Activated CD4-positive, CD25-positive, alpha-beta regulatory T cell treated with anti-CD3 and anti-CD28 coated beads, Interleukin-2, amount 50 U/mL, for 16 hours (primary cell): ENCODE measurements around the gene CLECL1.
"Not testable (repeated sequence)": the region's sequence is repeated elsewhere in the genome, so short reads cannot be mapped to it uniquely, and the experiment has no call there.

Source experiments
- DNase-seq: peaks from one replicate; pipeline ENCODE4 v3.0.0-alpha.2; 2020; ENCODE audit warnings: low read depth, low spot score

The CLECL1 gene

DNA sequence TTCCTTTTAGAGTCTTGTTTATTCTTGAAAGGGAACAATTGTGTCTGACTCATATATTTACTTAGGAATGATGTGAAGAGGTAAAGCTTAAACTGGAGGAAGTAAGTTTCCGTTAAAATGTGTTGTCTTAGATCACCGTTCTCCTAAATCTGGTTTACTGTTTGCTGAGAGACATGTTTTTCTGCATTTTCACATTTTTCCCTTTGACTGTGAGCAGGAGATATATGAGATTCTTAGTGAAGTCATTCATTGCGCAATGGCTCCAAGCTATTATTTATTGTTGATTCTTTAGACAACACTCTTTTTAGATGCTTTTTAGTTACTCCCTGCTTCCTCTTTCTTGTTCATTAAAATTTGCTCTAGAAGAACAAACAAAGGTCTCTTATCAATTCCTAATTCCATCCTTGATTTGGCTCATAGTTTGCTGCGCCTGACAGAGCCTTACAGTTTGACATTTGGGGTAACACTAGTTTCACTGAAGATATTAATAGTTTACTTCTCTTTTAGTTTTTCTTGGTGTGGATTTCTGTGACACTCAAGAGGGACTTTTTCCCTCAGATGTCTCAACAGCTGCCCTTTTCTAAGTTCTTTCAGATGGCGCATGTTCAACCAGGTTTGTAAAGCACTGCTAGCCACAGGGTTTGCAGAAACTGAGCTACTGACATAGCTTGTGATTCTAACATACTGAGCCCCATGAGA, 11.4 kb downstream of the CLECL1 start:
- DNase-seq, result no peak

DNA sequence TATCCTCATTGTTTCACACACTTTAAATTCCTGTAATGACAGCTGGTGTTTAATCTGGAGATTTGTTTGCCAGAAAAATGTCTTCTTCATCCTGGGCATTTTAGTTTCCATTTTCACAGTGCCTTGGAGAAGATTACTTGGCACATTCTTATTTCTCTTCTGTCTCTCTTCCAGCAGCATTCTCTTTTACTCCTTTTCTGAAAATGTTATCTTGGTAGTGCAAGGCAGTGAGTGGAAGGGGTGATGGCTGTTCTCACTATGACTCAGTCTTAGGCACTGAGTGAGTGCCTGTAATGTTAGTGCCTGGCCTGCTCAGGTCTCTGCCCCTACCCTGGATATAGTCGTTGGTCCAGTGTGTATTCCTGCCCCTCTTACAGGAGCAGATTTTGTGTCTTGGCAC, 13.1 kb downstream of the CLECL1 start:
- DNase-seq, result no peak

DNA sequence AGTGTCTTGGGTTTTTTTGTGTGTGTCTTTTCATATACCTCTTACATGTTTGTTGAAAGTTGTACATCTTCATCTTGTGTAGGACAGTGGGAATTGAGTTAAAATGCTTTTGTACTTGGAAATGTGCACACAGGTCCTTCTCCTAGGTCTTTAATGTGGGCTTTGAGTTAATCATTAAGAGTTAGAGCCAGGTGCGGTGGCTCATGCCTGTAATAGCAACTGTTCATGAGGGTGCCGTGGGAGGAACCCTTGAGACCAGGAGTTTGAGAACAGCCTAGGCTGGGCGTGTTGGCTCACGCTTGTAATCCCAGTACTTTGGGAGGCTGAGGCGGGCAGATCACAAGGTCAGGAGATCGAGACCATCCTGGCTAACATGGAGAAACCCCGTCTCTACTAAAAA, 13.9 kb downstream of the CLECL1 start:
- DNase-seq, result no peak

DNA sequence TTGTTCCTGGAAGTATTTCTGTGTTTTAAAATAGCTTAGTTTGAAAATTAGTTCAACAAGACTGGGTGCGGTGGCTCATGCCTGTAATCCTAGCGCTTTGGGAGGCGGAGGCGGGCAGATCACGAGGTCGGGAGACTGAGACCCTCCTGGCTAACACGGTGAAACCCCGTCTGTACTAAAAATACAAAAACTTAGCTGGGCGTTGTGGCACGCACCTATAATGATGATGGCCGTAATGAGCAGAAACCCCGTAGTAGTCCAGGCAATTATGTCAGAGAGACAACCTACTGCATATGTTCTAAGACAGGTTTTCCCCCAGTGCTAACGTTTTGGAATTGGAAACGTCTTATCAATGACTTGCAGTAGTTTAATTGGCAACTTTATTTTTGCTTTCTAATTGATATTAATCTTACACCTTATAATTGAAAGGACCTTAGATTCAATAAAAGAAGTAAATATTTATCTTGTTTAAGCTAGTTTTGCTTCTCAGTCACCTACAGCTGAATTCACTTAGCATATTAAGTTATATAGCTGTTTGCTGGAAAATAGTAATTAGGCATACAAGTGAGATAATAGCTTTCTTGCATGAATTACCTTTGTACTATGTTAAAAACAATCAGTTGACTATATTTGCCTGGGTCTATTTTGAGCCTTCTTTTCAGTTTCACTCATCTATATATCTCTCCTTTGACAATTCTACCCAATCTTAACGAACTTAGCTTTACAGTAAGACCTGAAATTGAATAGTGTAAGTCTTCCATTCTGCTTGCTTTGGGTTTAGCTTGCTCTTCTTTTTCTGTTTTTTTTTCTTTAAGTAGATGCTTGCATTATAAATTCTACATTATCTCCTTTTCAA, 15.6 kb downstream of the CLECL1 start:
- DNase-seq, result no peak

DNA sequence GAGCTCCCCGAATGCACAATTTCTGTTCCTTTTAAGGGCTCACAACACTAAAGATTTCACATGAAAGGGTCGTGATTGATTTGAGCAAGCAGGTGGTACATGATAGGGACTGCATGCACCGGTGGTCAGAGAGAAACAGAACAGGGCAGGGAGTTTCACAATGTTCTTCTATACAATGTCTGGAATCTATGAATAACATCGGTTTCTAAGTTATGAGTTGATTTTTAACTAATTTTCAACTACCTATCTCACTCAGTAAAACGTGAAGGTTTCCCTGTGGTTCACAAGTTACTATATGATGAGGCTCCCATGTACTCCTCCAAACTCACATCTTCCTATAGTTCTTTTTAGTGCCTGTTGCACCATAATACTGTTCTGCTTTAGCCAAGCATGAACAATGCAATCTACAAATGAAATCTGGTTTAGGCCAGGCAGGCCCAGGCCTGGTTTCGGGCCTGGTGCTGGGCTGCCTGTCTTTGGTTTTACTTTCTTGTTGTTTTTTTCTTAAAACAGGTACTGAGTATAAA, 19.8 kb downstream of the CLECL1 start:
- DNase-seq, result not testable (repeated sequence)

DNA sequence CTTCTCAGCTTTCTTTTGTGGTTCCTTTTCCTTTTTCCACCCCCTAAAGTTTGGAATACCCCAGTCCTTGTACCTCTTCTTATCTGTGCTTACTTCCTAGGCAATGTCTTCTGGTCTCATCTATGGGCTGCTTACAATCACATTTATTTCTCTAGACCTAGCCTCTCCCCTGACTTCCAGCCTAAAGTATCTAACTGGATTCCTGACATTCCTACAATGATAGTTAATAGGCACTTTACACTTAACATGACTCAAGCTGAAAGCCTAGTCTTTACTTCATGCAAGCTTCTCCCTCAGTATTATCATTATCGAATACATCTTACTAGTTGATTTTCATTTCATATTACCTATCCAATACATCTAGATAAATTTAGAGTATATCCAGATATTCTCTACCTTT, 21.2 kb downstream of the CLECL1 start:
- DNase-seq, result no peak

DNA sequence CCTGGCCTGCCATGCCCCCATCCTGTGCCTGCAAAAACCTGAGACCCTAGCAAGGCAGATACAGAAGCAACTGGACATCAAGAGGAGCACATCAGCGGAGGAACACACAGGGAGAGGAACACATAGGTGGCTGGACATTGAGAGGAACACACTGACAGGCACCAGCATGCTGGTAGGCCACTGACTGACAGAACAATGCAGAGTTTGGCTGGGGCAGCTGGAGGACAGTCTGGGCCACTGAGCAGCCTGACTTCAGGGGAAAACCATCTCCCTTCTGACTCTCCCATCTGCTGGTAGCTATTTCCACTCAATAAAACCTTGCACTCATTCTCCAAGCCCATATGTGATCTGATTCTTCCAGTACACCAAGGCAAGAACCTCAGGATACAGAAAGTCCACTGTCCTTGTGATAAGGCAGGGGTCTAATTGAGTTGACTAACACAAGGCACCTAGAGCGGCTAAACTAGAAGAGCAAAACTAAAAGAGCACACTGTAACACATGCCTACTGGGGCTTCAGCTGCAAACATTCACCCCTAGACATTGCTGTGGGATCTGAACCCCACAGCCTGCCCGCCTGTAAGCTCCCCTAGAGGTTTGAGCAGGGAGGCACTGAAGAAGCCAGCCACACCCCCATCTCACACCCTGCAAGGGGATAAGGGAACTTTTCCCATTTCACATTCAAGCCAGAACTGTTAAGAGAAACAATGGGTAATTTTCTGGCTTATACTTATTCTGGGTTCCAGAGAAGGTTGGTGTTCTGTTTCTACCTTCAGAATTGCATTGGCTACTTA, 22.1 kb downstream of the CLECL1 start:
- DNase-seq, result no peak

DNA sequence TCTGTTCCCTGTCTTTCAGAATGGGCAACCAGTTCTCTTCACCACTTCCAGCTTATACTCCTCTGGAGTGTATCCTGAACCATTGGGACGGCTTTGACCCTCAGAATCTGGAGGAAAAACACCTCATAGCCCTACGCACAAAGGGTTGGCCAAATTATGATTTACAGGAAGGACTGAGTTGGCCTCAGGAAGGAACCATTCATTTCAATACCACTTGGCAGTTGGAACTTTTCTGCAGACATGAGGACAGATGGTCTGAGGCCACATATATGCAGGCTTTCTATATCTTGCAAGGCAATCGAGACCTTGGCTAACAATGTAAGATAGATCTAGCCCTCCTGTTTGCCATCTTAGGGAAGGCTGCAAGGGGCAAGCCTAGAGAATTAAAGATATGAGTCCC, 24.0 kb downstream of the CLECL1 start:
- DNase-seq, result no peak

DNA sequence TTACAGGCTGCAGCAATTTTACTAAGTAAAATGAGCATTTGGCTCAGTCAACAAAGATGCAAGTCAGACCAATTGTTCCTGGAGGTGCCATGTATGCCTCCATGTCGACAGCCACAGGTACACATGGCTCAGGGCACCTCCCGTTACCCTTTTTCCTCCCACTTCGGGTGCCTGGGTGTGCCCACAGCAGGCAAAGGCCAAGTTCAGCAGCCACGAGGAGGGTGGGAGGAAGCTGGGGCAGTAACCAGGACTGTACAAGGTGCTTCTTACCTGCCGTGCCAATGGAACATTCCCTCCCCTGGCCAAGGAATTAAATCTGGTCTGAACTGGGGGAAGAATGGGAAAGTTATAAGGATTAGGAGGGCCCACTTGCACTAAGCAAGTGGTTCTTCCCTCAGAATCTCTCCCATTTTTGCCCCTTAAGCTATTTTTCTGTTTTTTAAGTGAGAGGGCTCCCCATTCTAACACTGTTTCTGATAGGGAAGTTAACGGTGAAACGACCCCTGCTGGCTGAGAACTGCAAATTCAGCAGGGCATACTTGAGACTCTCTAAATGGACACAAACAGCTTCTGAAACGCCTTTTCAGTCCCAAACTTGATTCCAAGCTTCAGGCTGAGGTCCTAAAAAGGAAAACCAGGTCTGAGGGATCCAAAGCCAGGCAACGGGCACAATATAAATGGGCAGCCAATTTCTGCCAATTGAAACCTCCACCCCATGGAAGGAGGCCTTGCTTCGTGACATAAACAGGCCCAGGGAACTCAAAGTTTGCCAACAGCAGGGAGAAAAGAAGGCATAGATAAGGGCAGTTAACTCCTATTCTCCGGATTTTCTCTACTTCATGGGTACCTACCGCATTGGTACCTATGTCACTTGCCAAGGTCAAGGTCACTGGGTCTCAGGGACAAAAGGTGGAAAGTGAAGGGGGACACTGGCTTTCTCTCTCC, 24.8 kb downstream of the CLECL1 start:
- DNase-seq, result peak; percentile 42

DNA sequence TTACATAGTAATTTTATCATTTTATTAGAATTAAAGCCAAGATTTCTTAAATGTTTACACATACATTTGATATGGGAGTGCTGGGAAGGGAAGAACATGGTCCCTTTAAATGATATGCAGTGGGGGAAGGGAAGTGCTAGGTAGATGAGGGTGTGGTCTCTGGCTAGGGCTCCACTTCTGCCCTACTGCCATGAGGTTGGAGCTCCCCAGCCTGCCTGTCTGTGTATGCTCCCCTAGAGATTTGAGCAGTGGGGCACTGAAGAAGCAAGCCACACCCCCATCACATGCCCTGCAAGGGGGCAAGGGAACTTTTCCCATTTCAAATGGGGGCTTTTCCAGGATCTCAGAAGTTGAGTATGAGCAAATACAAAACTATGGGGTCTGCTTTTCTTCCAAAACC, 25.5 kb downstream of the CLECL1 start:
- DNase-seq, result no peak

DNA sequence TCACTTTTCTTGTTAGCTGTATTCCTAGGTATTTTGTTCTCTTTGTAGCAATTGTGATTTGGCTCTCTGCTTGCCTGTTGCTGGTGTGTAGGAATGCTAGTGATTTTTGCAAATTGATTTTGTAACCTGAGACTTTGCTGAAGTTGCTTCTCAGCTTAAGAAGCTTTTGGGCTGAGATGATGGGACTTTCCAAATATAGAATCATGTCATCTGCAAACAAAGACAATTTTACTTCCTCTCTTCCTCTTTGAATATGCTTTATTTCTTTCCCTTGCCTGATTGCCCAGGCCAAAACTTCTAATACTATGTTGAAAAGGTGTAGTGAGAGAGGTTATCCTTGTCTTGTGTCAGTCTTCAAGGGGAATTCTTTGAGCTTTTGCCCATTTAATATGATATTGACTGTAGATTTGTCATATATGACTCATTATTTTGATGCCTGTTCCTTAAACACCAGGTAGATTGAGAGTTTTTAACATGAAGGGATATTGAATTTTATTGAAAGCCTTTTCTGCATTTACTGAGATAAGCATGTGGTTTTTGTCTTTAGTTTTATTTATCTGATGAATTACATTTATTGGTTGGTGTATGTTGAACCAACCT, 26.7 kb downstream of the CLECL1 start:
- no peak for DNase-seq

DNA sequence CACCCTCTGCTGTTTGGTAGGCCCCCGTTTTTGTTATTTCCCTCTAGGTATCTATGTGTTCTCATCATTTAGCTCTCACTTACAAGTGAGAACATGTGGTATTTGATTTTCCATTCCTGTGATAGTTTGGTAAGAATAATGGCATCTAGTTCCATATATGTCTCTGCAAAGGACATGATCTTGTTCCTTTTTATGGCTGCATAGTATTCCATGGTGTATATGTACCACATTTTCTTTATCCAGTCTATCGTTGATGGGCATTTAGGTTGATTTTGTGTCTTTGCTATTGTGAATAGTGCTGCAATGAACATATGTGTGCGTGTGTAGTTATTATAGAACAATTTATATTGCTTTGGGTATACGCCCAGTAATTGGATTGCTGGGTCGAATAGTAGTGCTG, 28.3 kb downstream of the CLECL1 start:
- not testable (repeated sequence) for DNase-seq

DNA sequence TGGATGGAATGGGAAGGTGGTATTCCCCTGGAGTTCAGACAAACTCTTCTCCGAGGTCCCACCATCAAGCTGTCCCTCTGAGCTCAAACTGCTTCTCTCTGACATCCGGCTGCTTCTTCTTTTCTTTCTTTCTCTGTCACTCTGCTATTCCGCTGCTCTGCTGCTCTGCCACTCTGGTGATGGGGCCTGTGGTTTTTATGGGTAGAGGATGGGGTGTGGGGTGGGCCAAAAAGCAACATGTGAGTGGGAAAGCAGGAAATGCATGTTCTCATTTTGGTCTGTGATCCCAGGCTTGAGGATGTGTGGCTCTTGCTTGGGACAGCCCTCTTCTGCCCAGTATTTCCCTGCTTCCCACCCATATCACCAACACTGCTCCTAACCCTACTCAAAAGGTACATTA, 30.6 kb downstream of the CLECL1 start:
- no peak for DNase-seq

DNA sequence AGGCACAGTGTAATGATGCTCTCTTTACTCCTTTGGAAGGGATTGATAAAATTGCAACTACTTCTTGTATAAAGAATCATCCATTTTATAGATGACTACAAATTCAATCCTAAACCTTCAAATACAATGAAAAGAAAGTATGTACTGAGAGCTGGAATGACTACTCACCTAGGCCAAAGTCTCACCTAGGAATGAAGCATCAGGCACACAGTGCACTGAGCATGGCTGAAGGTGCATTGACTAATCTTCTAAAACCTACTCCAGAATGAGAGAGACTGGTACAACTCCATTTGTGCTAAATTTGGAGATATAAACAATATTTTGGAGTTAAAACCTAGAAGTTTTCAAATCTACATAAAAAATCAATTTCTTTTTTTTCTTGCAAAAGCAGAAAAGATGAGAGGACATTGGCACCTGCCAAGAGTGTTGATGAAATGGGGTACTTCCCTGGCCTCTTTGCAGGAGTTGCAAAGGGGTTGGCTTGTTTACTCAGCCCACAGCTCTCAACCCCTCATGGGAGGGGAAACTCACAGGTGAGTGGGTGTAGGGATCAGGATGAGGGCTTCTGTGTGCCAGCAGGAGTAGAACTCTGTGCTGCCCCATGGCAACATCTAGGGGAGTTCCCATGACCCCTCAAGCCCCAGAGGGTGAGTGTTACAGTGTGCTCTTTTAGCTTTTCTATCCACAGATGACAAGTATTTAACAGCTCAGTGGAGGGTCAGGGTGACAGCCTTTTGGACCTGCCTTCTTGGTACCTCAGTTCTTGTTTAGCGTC, 31.3 kb downstream of the CLECL1 start:
- DNase-seq, result no peak

DNA sequence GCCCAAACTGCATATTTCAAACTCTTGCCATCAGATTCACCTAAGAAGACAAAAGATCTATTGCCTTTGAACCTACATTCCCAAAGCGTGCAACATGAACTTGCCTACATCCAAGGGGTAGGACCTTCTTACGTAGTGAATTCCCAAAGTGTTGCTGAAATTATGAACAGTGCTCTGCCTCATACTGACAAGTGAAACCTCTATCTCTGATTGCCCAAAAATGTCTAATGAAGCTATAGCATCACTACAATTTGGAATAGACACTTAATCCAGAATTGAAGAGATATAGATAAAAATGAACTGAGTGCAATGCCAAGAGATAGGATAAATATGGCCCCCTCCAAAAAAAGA, 32.3 kb downstream of the CLECL1 start:
- DNase-seq, result no peak

DNA sequence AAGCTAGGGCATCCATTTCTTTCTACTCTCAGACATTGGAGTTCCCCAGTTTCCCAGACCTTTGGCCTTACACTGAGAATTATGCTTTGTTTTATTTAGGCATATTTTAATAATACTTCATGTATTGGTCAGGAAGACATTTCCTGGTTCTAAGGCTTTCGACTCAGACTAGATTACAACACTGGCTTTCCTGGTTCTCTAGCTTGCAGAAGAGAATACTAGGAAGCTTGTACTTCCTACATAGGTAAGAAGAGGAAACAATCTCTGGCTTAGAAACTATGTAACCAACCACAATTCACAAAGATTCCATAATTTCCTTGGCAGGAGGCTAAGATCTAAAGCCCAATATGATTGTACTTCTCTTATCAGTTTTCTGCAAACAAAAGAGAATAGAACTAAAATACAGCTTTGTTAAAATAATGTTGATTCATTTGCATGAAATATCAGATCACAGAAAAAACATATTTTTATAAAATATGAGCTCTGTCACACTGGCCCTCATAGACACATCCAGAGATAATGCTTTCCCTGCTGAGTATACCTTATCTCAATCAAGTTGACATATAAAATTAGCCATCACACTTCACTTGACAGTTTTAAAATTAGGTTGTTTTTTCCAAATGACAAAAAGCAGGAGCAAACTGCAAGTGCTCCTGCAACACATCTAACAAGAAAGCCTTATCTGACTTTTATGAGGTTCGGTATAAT, 32.8 kb downstream of the CLECL1 start:
- no peak for DNase-seq

DNA sequence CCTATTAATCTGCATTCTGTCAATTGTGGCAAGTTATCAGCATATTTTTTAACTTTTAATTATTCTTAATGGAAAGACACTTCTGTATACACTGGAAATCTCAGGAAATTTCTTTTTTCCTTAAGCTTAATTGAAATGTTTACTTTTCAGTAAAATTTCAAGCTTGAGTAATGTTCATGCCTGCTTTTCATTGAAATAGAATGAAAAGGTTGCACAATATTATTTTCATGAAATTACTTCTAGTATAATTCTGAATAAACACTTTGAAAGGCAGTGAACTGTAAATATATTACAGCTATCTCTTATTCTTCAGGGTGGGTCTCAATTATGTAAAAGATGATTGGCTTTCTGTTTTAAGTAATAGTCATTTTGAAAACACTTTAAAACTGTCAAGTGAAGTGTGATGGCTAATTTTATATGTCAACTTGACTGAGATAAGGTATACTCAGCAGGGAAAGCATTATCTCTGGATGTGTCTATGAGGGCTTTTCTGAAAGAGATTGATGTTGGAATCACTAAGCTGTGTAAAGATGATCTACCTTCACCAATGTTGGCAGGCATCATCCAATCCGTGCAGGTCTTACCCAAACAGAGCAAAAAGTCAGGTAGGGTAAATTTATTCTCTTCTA, 33.5 kb downstream of the CLECL1 start:
- no peak for DNase-seq

DNA sequence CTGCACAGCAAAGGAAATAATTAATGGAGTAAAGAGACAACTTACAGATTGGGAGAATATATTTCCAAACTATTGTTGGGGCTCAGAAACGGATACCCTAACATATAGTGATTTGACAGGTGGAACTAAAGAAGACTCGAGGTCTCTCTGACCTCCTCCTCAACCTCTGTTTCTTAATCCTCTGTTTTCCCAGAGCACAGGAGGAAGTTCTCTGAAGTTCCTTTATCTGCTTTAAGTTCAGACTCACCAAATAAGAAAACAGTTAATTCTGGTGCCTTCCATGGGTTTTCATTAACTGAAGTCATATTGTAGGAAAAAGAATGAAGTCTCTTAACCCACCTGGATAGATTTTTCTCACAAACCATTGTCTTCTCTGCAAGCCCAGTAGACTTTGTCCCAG, 34.2 kb downstream of the CLECL1 start:
- DNase-seq, result no peak

DNA sequence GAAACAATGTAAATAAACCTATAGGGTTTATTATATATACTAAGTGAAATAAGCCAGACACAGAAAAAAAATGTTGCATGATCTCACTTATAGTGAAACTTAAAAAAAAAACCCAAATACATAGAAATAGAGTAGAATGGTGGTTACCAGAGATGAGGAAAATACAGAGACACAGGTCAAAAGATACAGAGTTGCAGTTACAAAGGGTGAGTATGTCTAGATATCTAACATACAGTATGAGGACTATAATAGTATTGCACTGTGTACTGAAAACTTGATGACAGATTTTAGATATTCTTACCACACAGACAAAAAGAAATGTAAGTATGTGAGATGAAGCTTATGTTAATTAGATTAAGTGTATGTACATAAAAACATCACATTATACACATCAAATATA, 35.3 kb downstream of the CLECL1 start:
- DNase-seq, result no peak
